Liver (tissue), 9 donors: ENCODE data around the gene CNIH2. TPM values are rescaled to one million over a fixed set of nuclear protein-coding genes. Genes with fewer than 3 reads are reported as not detected.

ENCODE experiments used
- DNase-seq: peaks from one replicate; pipeline ENCODE4 v3.0.0-alpha.2; 2017; ENCODE audit warnings: low spot score
- H3K27ac ChIP-seq, 2 donors: one replicate each; pipeline ENCODE4 v1.7.0; 2013; ENCODE audit warnings: inconsistent platforms in 2 of 2, low read length in 2 of 2, control low read depth in 1 of 2, low read depth in 1 of 2, mild to moderate bottlenecking in 1 of 2
- H3K27me3 ChIP-seq, 4 donors: one replicate each; pipeline versions ENCODE4 v1.6.1 to v1.7.0; 2013; ENCODE audit warnings: low read length in 3 of 4, inconsistent platforms in 1 of 4, mild to moderate bottlenecking in 1 of 4, moderate library complexity in 1 of 4; ENCODE audit not compliant: control insufficient read depth in 4 of 4, insufficient read depth in 4 of 4
- H3K36me3 ChIP-seq, 4 donors: one replicate each; pipeline versions ENCODE4 v1.6.1 to v1.7.0; 2013; ENCODE audit warnings: low read length in 3 of 4, mild to moderate bottlenecking in 3 of 4, low read depth in 1 of 4, moderate library complexity in 1 of 4; ENCODE audit not compliant: control insufficient read depth in 4 of 4, insufficient read depth in 3 of 4
- H3K4me1 ChIP-seq, 4 donors: one replicate each; pipeline versions ENCODE4 v1.6.1 to v1.7.0; 2013; ENCODE audit warnings: low read length in 3 of 4, mild to moderate bottlenecking in 3 of 4, moderate library complexity in 1 of 4; ENCODE audit not compliant: control insufficient read depth in 4 of 4, insufficient read depth in 4 of 4
- H3K4me3 ChIP-seq, 3 donors: one replicate each; pipeline versions ENCODE4 v1.6.1 to v1.7.0; 2013; ENCODE audit warnings: low read length in 3 of 3, control low read depth in 1 of 3, low read depth in 1 of 3, mild to moderate bottlenecking in 1 of 3
- H3K9ac ChIP-seq, 2 donors: one replicate each; pipeline ENCODE4 v1.7.0; 2013; ENCODE audit warnings: low read length in 2 of 2, mild to moderate bottlenecking in 2 of 2, moderate library complexity in 2 of 2, control low read depth in 1 of 2, low read depth in 1 of 2
- H3K9me3 ChIP-seq, 4 donors: one replicate each; pipeline versions ENCODE4 v1.6.1 to v1.7.0; 2013; ENCODE audit warnings: low read length in 3 of 4; ENCODE audit not compliant: control insufficient read depth in 4 of 4
- EGR1 ChIP-seq, 2 donors: IDR thresholded peaks; 2 replicates each; pipeline ENCODE4 v1.6.1; 2016 to 2018; ENCODE audit warnings: antibody characterized with exemption in 2 of 2, low read depth in 2 of 2
- FOXA1 ChIP-seq: IDR thresholded peaks from 2 replicates; pipeline ENCODE4 v1.6.1; 2016; ENCODE audit warnings: antibody characterized with exemption
- FOXA2 ChIP-seq: IDR thresholded peaks from 2 replicates; pipeline ENCODE4 v1.6.1; 2016; ENCODE audit warnings: antibody characterized with exemption
- GABPA ChIP-seq, 2 donors: IDR thresholded peaks in 1 of 2; conservative IDR thresholded peaks in 1 of 2; 2 replicates each; pipeline ENCODE4 v1.6.1; 2016; ENCODE audit warnings: antibody characterized with exemption in 2 of 2, mild to moderate bottlenecking in 1 of 2, moderate library complexity in 1 of 2
- HNF4A ChIP-seq, 2 donors: conservative IDR thresholded peaks; 2 replicates each; pipeline ENCODE4 v1.6.1; 2016; ENCODE audit warnings: antibody characterized with exemption in 2 of 2, mild to moderate bottlenecking in 2 of 2
- HNF4G ChIP-seq: IDR thresholded peaks from 2 replicates; pipeline ENCODE4 v1.6.1; 2016; ENCODE audit warnings: antibody characterized with exemption
- JUND ChIP-seq, 2 donors: IDR thresholded peaks; 2 replicates each; pipeline ENCODE4 v1.6.1; 2016; ENCODE audit warnings: antibody characterized with exemption in 2 of 2
- NR2F2 ChIP-seq: IDR thresholded peaks from 2 replicates; pipeline ENCODE4 v1.6.1; 2016; ENCODE audit warnings: antibody characterized with exemption
- RAD21 ChIP-seq, 2 donors: IDR thresholded peaks; 2 replicates each; pipeline ENCODE4 v1.6.1; 2016; ENCODE audit warnings: antibody characterized with exemption in 2 of 2, mild to moderate bottlenecking in 2 of 2
- RXRA ChIP-seq, 2 donors: IDR thresholded peaks; 2 replicates each; pipeline ENCODE4 v1.6.1; 2017 to 2018; ENCODE audit warnings: antibody characterized with exemption in 2 of 2, mild to moderate bottlenecking in 1 of 2
- SP1 ChIP-seq: IDR thresholded peaks from 2 replicates; pipeline ENCODE4 v1.6.1; 2018; ENCODE audit warnings: antibody characterized with exemption, mild to moderate bottlenecking
- TAF1 ChIP-seq: conservative IDR thresholded peaks from 2 replicates; pipeline ENCODE4 v1.6.1; 2016; ENCODE audit warnings: antibody characterized with exemption, mild to moderate bottlenecking
- YY1 ChIP-seq: IDR thresholded peaks from 2 replicates; pipeline ENCODE4 v1.6.1; 2016; ENCODE audit warnings: antibody characterized with exemption, mild to moderate bottlenecking
- WGBS: extraction: QIAGEN DNeasy Blood & Tissue Kit; methylation state at CpG from one replicate; pipeline ENCODE4 v1.1.7; 2013; 5-methylcytosine and 5-hydroxymethylcytosine counted together
- polyA plus RNA-seq, 2 donors: library from polyadenylated mRNA; stranded (reverse) in 1 of 2; unstranded in 1 of 2; fragments of 200-250 nt in 1 of 2; fragments of >200 nt in 1 of 2; fragmentation: Nextera tagmentation in 1 of 2; extraction: Ambion mirVana in 1 of 2; gene quantifications; one replicate each; pipeline versions ENCODE4 v1.2.1 to v1.2.3, GENCODE V29; 2013 to 2015
- total RNA-seq, 2 donors: library from RNA; depleted of rRNA; stranded (reverse); fragments of >200 nt; gene quantifications; one replicate each; pipeline ENCODE4 v1.2.3, GENCODE V29; 2014
- TF ChIP-seq, protein P1 (sequence below): IDR thresholded peaks from 2 replicates; pipeline ENCODE4 v1.6.1; 2016; ENCODE audit warnings: antibody characterized with exemption
- TF ChIP-seq, protein P2 (sequence below): IDR thresholded peaks from 2 replicates; pipeline ENCODE4 v1.6.1; 2016; ENCODE audit warnings: antibody characterized with exemption
- TF ChIP-seq, protein P3 (sequence below): IDR thresholded peaks from 2 replicates; pipeline ENCODE4 v1.6.1; 2016; ENCODE audit warnings: antibody characterized with exemption
- TF ChIP-seq, protein P4 (sequence below): IDR thresholded peaks from 2 replicates; pipeline ENCODE4 v1.6.1; 2016; ENCODE audit warnings: antibody characterized with exemption, mild to moderate bottlenecking
- donor health status: healthy.
- donor health status: healthy.
- donor health status: healthy.
- donor health status: healthy.
- donor health status: healthy.

The CNIH2 gene
- total and polyA plus RNA-seq, 4 donors = 0.07 TPM; not detected in 3

DNA sequence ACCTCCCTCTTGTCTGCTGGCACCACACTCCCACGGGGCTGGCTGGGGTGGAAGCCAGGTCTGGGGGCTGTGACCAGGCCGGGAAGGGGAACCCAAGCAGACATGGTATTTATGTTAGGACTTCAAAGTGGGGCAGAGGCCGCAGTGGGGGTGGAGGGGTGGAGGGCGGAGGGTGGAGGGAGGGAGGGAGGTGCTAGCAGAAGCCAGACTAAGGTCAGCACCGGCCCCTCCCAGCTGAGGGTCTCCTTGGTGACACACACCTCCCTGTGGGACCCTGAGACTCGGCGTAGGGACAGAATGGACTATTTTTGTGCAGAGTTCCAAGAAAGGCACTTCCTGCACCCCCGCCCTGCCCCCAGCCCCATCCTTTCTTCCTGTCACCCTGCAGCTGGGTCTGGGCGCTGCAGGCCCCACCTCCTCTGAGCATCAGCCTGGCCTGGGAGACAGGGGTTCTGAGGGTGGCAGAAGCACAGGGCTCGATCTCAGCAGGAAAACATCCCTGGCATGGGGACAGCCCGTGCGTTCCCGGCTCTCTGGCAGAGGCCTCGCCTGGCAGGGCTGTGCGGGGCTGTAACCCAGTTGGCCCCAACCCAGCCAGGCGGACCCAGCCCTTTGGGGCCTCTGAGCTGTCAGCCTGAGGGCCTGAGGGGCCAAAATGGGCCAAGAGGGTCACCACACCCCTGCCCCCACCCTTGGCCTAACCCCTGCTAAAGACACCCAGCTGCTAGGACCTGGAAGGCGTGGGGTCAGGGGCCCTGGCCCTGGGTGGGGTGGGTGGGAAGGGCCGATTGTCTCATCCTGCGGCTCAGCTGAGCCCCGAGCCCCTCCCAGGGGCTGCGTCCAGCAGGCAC is 48.5 kb downstream of the CNIH2 start:
- no peak overlapping the region for H3K27ac ChIP-seq
- no peaks in the 10 kb centered on the region for H3K36me3 ChIP-seq
- no peak for DNase-seq
- WGBS = 64% methylated on average over 21 of the region's 21 CpGs
- no peaks in the 10 kb centered on the region for H3K9me3 ChIP-seq
- H3K9ac ChIP-seq = no peak overlapping the region
- peaks cover 2 to 9% (median 4%) of the 10 kb centered on the region in 4 donors for H3K4me1 ChIP-seq
- no peak overlapping the region for H3K4me3 ChIP-seq
- H3K27me3 ChIP-seq = no peaks in the 10 kb centered on the region
- no peak for TF ChIP-seq EGR1 (IDR thresholded peaks at IDR 0.05; ENCODE audit: low read depth in 2 of 2)
- TF ChIP-seq GABPA (IDR thresholded peaks at IDR 0.05 in 1 of 2, conservative IDR thresholded peaks at IDR 0.05 in 1 of 2) = no peak
- no peak for TF ChIP-seq YY1
- TF ChIP-seq, protein P1, sequence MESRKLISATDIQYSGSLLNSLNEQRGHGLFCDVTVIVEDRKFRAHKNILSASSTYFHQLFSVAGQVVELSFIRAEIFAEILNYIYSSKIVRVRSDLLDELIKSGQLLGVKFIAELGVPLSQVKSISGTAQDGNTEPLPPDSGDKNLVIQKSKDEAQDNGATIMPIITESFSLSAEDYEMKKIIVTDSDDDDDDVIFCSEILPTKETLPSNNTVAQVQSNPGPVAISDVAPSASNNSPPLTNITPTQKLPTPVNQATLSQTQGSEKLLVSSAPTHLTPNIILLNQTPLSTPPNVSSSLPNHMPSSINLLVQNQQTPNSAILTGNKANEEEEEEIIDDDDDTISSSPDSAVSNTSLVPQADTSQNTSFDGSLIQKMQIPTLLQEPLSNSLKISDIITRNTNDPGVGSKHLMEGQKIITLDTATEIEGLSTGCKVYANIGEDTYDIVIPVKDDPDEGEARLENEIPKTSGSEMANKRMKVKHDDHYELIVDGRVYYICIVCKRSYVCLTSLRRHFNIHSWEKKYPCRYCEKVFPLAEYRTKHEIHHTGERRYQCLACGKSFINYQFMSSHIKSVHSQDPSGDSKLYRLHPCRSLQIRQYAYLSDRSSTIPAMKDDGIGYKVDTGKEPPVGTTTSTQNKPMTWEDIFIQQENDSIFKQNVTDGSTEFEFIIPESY = no peak
- TF ChIP-seq, protein P2, sequence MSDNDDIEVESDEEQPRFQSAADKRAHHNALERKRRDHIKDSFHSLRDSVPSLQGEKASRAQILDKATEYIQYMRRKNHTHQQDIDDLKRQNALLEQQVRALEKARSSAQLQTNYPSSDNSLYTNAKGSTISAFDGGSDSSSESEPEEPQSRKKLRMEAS = no peak
- TF ChIP-seq, protein P3, sequence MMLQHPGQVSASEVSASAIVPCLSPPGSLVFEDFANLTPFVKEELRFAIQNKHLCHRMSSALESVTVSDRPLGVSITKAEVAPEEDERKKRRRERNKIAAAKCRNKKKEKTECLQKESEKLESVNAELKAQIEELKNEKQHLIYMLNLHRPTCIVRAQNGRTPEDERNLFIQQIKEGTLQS = no peak
- no peak for TF ChIP-seq HNF4G
- no peak for TF ChIP-seq HNF4A (conservative IDR thresholded peaks at IDR 0.05)
- TF ChIP-seq RAD21 (IDR thresholded peaks at IDR 0.05) = no peak
- TF ChIP-seq SP1 = no peak
- no peak for TF ChIP-seq JUND (IDR thresholded peaks at IDR 0.05)

DNA sequence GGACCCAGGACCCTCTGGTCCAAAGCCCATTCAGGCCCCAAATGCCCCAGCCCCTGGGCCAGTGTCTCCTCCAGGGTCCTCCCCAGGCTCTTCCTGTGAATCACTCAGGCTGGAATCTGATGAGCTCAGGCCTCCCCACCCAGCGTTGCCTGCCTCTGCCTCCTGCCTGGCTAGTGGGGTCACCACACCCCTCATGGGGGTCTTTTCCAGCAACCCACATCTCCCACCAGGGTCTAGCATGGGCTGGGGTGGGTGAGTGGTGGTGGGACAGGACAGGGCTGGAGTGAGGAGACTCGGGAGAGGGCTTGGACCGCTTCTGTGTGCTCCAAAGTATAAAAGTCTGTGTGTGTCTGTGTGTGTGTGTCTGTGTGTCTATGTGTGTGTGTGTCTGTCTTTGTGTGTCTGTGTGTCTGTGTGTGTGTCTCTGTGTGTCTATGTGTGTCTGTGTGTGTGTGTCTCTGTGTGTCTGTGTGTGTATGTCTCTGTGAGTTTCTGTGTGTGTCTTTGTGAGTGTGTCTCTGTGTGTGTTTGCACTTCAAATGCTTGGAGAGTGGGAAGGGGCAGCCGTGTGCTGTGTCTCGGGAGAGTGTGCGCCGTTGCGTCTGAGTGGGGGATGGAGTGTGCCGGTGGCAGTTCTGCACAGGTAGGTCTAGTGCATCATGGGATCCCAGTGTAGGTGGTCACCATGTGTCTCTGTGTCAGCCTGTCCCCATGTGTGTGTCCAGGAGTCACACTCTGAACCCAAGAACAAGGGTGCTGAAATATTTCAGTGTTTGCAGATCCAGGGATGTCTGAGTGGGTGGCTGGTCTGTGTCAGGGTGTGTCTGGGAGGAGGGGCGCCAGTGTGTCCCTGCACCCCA is 49.4 kb downstream of the CNIH2 start:
- TF ChIP-seq HNF4G (no peak), NR2F2 (no peak), HNF4A (conservative IDR thresholded peaks at IDR 0.05) (no peak), FOXA2 (no peak), EGR1 (IDR thresholded peaks at IDR 0.05; ENCODE audit: low read depth in 2 of 2) (no peak), GABPA (IDR thresholded peaks at IDR 0.05 in 1 of 2, conservative IDR thresholded peaks at IDR 0.05 in 1 of 2) (no peak), SP1 (no peak), FOXA1 (no peak), JUND (IDR thresholded peaks at IDR 0.05) (no peak), RXRA (IDR thresholded peaks at IDR 0.05) (no peak), YY1 (no peak), RAD21 (IDR thresholded peaks at IDR 0.05) (no peak), TAF1 (no peak)
- TF ChIP-seq, protein P4, sequence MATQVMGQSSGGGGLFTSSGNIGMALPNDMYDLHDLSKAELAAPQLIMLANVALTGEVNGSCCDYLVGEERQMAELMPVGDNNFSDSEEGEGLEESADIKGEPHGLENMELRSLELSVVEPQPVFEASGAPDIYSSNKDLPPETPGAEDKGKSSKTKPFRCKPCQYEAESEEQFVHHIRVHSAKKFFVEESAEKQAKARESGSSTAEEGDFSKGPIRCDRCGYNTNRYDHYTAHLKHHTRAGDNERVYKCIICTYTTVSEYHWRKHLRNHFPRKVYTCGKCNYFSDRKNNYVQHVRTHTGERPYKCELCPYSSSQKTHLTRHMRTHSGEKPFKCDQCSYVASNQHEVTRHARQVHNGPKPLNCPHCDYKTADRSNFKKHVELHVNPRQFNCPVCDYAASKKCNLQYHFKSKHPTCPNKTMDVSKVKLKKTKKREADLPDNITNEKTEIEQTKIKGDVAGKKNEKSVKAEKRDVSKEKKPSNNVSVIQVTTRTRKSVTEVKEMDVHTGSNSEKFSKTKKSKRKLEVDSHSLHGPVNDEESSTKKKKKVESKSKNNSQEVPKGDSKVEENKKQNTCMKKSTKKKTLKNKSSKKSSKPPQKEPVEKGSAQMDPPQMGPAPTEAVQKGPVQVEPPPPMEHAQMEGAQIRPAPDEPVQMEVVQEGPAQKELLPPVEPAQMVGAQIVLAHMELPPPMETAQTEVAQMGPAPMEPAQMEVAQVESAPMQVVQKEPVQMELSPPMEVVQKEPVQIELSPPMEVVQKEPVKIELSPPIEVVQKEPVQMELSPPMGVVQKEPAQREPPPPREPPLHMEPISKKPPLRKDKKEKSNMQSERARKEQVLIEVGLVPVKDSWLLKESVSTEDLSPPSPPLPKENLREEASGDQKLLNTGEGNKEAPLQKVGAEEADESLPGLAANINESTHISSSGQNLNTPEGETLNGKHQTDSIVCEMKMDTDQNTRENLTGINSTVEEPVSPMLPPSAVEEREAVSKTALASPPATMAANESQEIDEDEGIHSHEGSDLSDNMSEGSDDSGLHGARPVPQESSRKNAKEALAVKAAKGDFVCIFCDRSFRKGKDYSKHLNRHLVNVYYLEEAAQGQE = no peak
- TF ChIP-seq, protein P1 = no peak
- TF ChIP-seq, protein P2 = no peak
- TF ChIP-seq, protein P3 = no peak
- DNase-seq = no peak
- H3K27me3 ChIP-seq = no peaks in the 10 kb centered on the region
- H3K9ac ChIP-seq = no peak overlapping the region
- H3K27ac ChIP-seq = no peak overlapping the region
- H3K4me3 ChIP-seq = no peak overlapping the region
- no peaks in the 10 kb centered on the region for H3K36me3 ChIP-seq
- WGBS = 85% methylated on average over 10 of the region's 10 CpGs
- peaks cover 2 to 9% (median 4%) of the 10 kb centered on the region in 4 donors for H3K4me1 ChIP-seq
- H3K9me3 ChIP-seq = no peaks in the 10 kb centered on the region
